K562 (cell line): ENCODE results near the gene TFCP2. TPM values are rescaled to one million over a fixed set of nuclear protein-coding genes. Genes with fewer than 3 reads are reported as not detected.

Experiments used
- ARNT ChIP-seq, 2 experiments: fragments of 450-650 bp; IDR thresholded peaks; 2 replicates each; pipeline ENCODE4 v1.6.1; 2016; ENCODE audit warnings: mild to moderate bottlenecking in 1 of 2
- ELF2 ChIP-seq: fragments of 250-450 bp; sonication (Bioruptor Pico); IDR thresholded peaks from 2 replicates; pipeline ENCODE4 v1.5.0; 2021; ENCODE audit warnings: mild to moderate bottlenecking
- ILK ChIP-seq: fragments of 450-650 bp; IDR thresholded peaks from 2 replicates; pipeline ENCODE4 v1.6.1; 2016; ENCODE audit warnings: missing genetic modification characterization, low read depth, mild to moderate bottlenecking, missing compliant biosample characterization, moderate library complexity, borderline replicate concordance
- KDM1A ChIP-seq, 2 experiments: fragments of 450-650 bp; IDR thresholded peaks; 2 replicates each; pipeline ENCODE4 v1.6.1; 2016; ENCODE audit warnings: mild to moderate bottlenecking in 2 of 2
- KLF1 ChIP-seq: fragments of 450-650 bp; IDR thresholded peaks from 2 replicates; pipeline ENCODE4 v1.6.1; 2016; ENCODE audit warnings: missing genetic modification characterization, missing compliant biosample characterization
- MBD2 ChIP-seq: sonication (generic); IDR thresholded peaks from 2 replicates; pipeline ENCODE4 v1.6.1; 2016; ENCODE audit warnings: low read depth, borderline replicate concordance
- NFIC ChIP-seq: fragments of 450-650 bp; IDR thresholded peaks from 2 replicates; pipeline ENCODE4 v1.6.1; 2017; ENCODE audit warnings: mild to moderate bottlenecking, inconsistent platforms
- POLR2G ChIP-seq: fragments of 200-400 bp; formaldehyde crosslinking; IDR thresholded peaks from 2 replicates; pipeline ENCODE4 v1.6.1; 2017; ENCODE audit warnings: low read depth, mild to moderate bottlenecking, antibody characterized with exemption, low read length, moderate library complexity
- PURB ChIP-seq: sonication (generic); formaldehyde crosslinking; IDR thresholded peaks from 2 replicates; pipeline ENCODE4 v1.9.0; 2021; ENCODE audit warnings: low read depth, mild to moderate bottlenecking, missing genetic modification reagents
- SIN3B ChIP-seq: fragments of 450-650 bp; IDR thresholded peaks from 2 replicates; pipeline ENCODE4 v1.6.1; 2017; ENCODE audit warnings: low read depth, mild to moderate bottlenecking, moderate library complexity
- SMC3 ChIP-seq: conservative IDR thresholded peaks from 2 replicates; pipeline ENCODE4 v1.6.1; 2011; ENCODE audit warnings: low read depth, low read length, improper control_type of control experiment; ENCODE audit not compliant: insufficient read depth
- TAF9B ChIP-seq: fragments of 450-650 bp; IDR thresholded peaks from 2 replicates; pipeline ENCODE4 v1.6.1; 2018; ENCODE audit warnings: mild to moderate bottlenecking; ENCODE audit not compliant: partially characterized antibody
- TCF15 ChIP-seq: fragments of 250-450 bp; sonication (Bioruptor Pico); IDR thresholded peaks from 2 replicates; pipeline ENCODE4 v1.8.0; 2022; ENCODE audit warnings: moderate library complexity, mild to moderate bottlenecking, inconsistent platforms
- XRCC3 ChIP-seq: fragments of 450-650 bp; IDR thresholded peaks from 2 replicates; pipeline ENCODE4 v1.6.1; 2017; ENCODE audit warnings: mild to moderate bottlenecking, moderate library complexity
- ZNF316 ChIP-seq: fragments of 450-650 bp; IDR thresholded peaks from 2 replicates; pipeline ENCODE4 v1.6.1; 2016
- ZNF354B ChIP-seq: fragments of 250-450 bp; sonication (Bioruptor Pico); IDR thresholded peaks from 2 replicates; pipeline ENCODE4 v1.4.0; 2020
- ZNF507 ChIP-seq: conservative IDR thresholded peaks from 2 replicates; pipeline ENCODE4 v1.6.1; 2017; ENCODE audit warnings: missing genetic modification characterization, missing compliant biosample characterization
- ZNF75A ChIP-seq: fragments of 450-650 bp; formaldehyde crosslinking; IDR thresholded peaks from 2 replicates; pipeline ENCODE4 v1.4.0; 2020; ENCODE audit warnings: mild to moderate bottlenecking
- polyA plus RNA-seq, 8 experiments: library from polyadenylated mRNA; depleted of rRNA in 4 of 8; stranded (reverse) in 5 of 8; unstranded in 3 of 8; fragments of >200 nt; fragmentation: Nextera tagmentation in 2 of 8; fragmentation: Illumina TruSeq in 1 of 8; extraction: Ambion mirVana in 2 of 8; extraction: Trizol in 1 of 8; gene quantifications; 2 replicates each; pipeline versions ENCODE4 v1.2.1 to v1.2.3, GENCODE V29; 2011 to 2014; ENCODE audit warnings: inconsistent platforms in 1 of 8, missing spikeins in 1 of 8
- total RNA-seq, 7 experiments: library from RNA; depleted of rRNA in 6 of 7; stranded (reverse); fragments of >200 nt in 6 of 7; fragmentation: Illumina TruSeq in 2 of 7; extraction: Trizol in 2 of 7; gene quantifications; 2 replicates each; pipeline versions ENCODE4 v1.2.1 to v1.2.3, GENCODE V29; 2011 to 2021; ENCODE audit warnings: low replicate concordance in 1 of 7
- TF ChIP-seq, protein P1 (sequence below), 2 experiments: fragments of 450-650 bp in 1 of 2; sonication (generic) in 1 of 2; formaldehyde crosslinking in 1 of 2; IDR thresholded peaks in 1 of 2; conservative IDR thresholded peaks in 1 of 2; 2 replicates each; pipeline versions ENCODE4 v1.6.1 to v1.8.1; 2016 to 2023; ENCODE audit warnings: mild to moderate bottlenecking in 2 of 2, moderate library complexity in 2 of 2, inconsistent platforms in 1 of 2, missing genetic modification reagents in 1 of 2
- TF ChIP-seq, protein P2 (sequence below): fragments of 250-450 bp; sonication (Bioruptor Pico); IDR thresholded peaks from 2 replicates; pipeline ENCODE4 v1.5.0; 2020; ENCODE audit warnings: mild to moderate bottlenecking, borderline replicate concordance
- TF ChIP-seq, protein P3 (sequence below): sonication (generic); formaldehyde crosslinking; IDR thresholded peaks from 2 replicates; pipeline ENCODE4 v1.8.0; 2023; ENCODE audit warnings: mild to moderate bottlenecking, missing genetic modification reagents
- TF ChIP-seq, protein P4 (sequence below): sonication (generic); formaldehyde crosslinking; IDR thresholded peaks from 2 replicates; pipeline ENCODE4 v1.8.1; 2023; ENCODE audit warnings: mild to moderate bottlenecking, missing genetic modification reagents, moderate library complexity

The TFCP2 gene
- total and polyA plus RNA-seq, 9 of the 15 experiments (the other 6 are each of a cell fraction or from before 2014, with no cell fraction given), result 8.0 to 38.9 (median 19.3) TPM

DNA sequence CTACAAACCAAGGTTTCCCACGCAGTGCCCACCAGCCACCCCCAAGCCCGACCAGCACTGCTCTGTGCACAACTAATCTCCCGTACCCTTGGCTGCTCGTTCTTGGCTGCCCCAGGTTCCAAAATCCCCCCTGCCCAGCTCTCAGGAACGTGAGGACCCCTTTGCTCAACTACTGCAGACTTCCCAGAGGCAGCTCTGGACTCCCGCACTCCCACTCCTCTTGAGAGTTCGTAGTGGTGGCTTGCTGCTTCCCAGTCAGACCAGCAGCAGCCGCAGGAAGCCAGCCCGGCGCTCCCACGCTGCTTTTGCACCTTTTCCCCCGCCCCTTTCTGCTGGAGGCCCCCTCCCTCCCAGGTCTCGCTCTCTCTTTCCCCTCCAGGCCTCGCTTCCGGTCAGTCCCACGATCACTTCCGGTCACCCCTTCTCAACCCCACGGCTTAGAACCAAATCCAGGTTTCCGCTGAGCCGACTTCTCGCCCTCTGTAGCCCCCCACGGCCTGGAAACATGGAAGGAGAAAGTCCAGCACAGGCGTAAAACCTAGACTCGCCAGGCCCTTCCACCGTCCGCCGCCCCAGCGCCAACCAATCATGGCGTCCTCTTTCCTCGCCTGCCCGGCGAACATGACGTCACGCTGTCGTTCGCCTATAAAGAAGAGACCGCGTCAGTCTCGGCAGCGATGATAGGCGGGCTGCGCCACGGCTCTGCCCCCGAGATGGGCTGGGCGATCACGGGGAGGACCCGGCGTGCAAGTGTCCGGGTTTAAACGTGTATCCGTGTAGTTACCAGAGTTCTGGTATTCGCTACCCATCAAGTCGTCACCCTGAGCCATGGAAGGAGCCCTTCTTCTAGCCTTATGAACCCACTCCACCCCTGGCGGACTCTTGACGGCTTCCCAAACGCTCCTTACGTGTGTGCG, at the start of gene TFCP2 (continued):
- TF ChIP-seq MBD2, result peak; percentile 93
- no peak for TF ChIP-seq ZNF354B
- TF ChIP-seq, protein P1, sequence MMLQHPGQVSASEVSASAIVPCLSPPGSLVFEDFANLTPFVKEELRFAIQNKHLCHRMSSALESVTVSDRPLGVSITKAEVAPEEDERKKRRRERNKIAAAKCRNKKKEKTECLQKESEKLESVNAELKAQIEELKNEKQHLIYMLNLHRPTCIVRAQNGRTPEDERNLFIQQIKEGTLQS (IDR thresholded peaks at IDR 0.05), result peak; percentile 99
- TF ChIP-seq, protein P1 (CRISPR knock-in tag; conservative IDR thresholded peaks at IDR 0.05), result peak; percentile 61; the same call in 1 of the 2 replicates
- no peak for TF ChIP-seq ZNF75A
- TF ChIP-seq, protein P2, sequence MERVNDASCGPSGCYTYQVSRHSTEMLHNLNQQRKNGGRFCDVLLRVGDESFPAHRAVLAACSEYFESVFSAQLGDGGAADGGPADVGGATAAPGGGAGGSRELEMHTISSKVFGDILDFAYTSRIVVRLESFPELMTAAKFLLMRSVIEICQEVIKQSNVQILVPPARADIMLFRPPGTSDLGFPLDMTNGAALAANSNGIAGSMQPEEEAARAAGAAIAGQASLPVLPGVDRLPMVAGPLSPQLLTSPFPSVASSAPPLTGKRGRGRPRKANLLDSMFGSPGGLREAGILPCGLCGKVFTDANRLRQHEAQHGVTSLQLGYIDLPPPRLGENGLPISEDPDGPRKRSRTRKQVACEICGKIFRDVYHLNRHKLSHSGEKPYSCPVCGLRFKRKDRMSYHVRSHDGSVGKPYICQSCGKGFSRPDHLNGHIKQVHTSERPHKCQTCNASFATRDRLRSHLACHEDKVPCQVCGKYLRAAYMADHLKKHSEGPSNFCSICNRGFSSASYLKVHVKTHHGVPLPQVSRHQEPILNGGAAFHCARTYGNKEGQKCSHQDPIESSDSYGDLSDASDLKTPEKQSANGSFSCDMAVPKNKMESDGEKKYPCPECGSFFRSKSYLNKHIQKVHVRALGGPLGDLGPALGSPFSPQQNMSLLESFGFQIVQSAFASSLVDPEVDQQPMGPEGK (CRISPR knock-in tag), result no peak
- peak; percentile 70; the same call in 1 of the 2 replicates for TF ChIP-seq SIN3B
- peak; percentile 90 for TF ChIP-seq POLR2G
- peak; percentile 47 for TF ChIP-seq NFIC
- TF ChIP-seq, protein P3, sequence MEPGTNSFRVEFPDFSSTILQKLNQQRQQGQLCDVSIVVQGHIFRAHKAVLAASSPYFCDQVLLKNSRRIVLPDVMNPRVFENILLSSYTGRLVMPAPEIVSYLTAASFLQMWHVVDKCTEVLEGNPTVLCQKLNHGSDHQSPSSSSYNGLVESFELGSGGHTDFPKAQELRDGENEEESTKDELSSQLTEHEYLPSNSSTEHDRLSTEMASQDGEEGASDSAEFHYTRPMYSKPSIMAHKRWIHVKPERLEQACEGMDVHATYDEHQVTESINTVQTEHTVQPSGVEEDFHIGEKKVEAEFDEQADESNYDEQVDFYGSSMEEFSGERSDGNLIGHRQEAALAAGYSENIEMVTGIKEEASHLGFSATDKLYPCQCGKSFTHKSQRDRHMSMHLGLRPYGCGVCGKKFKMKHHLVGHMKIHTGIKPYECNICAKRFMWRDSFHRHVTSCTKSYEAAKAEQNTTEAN (CRISPR knock-in tag), result no peak
- no peak for TF ChIP-seq ILK (tag)
- no peak for TF ChIP-seq KDM1A (IDR thresholded peaks at IDR 0.05)
- TF ChIP-seq TCF15, result no peak
- TF ChIP-seq, protein P4, sequence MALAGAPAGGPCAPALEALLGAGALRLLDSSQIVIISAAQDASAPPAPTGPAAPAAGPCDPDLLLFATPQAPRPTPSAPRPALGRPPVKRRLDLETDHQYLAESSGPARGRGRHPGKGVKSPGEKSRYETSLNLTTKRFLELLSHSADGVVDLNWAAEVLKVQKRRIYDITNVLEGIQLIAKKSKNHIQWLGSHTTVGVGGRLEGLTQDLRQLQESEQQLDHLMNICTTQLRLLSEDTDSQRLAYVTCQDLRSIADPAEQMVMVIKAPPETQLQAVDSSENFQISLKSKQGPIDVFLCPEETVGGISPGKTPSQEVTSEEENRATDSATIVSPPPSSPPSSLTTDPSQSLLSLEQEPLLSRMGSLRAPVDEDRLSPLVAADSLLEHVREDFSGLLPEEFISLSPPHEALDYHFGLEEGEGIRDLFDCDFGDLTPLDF (CRISPR knock-in tag), result peak; percentile 38
- TF ChIP-seq SMC3, result no peak
- TF ChIP-seq ELF2, result peak; percentile 55
- TF ChIP-seq ZNF507 (tag), result no peak
- no peak for TF ChIP-seq PURB (CRISPR knock-in tag)
- 0 out of 2 replicates have a peak, but pooled peaks have one; percentile 60 for TF ChIP-seq KLF1 (tag)
- TF ChIP-seq ZNF316, result no peak
- peak; percentile 27 to 38; a peak in 1 of 4 replicates for TF ChIP-seq ARNT (IDR thresholded peaks at IDR 0.05)
- TF ChIP-seq XRCC3, result no peak
- TF ChIP-seq TAF9B, result peak; percentile 73
